Muscle of leg (tissue), 16 donors: ENCODE measurements around the gene NSG1. TPM values are rescaled to one million over a fixed set of nuclear protein-coding genes. Genes with fewer than 3 reads are reported as not detected.
"Not testable (repeated sequence)": the region's sequence is repeated elsewhere in the genome, so short reads cannot be mapped to it uniquely, and the experiment has no call there.

ENCODE experiments used
- DNase-seq: peaks from one replicate; pipeline ENCODE4 v3.0.0; 2013
- H3K27ac ChIP-seq: one replicate; pipeline ENCODE4 v1.5.1; 2013; ENCODE audit warnings: mild to moderate bottlenecking, low read length, control low read depth
- H3K27me3 ChIP-seq: one replicate; pipeline ENCODE4 v1.6.1; 2013; ENCODE audit warnings: low read length; ENCODE audit not compliant: control insufficient read depth, insufficient read depth
- H3K36me3 ChIP-seq: one replicate; pipeline ENCODE4 v1.6.1; 2013; ENCODE audit warnings: low read length; ENCODE audit not compliant: control insufficient read depth, insufficient read depth
- H3K4me1 ChIP-seq: one replicate; pipeline ENCODE4 v1.6.1; 2013; ENCODE audit warnings: low read length; ENCODE audit not compliant: control insufficient read depth, insufficient read depth
- H3K4me3 ChIP-seq: one replicate; pipeline ENCODE4 v1.5.1; 2013; ENCODE audit warnings: low read length, control low read depth
- H3K9me3 ChIP-seq: replicated peaks from 2 replicates; pipeline ENCODE4 v1.6.1; 2013; ENCODE audit warnings: low read depth, low read length; ENCODE audit not compliant: control insufficient read depth
- WGBS: methylation state at CpG from one replicate; pipeline ENCODE4 v1.1.5; 2013; ENCODE audit warnings: missing lambda C conversion rate; ENCODE audit not compliant: insufficient coverage; 5-methylcytosine and 5-hydroxymethylcytosine counted together
- long read RNA-seq, 11 donors: transcript quantifications; one replicate each; lab custom pipeline, GENCODE V29; 2026
- polyA plus RNA-seq, 8 donors: library from polyadenylated mRNA; unstranded; fragments of 120-200 nt; gene quantifications; one replicate each; pipeline versions ENCODE4 v1.2.1 to v1.2.3, GENCODE V29; 2013; ENCODE audit warnings: inconsistent platforms in 1 of 8, low replicate concordance in 1 of 8; ENCODE audit not compliant: insufficient read length in 8 of 8, insufficient read depth in 1 of 8
- total RNA-seq: library from RNA; stranded (reverse); fragments of 120-200 nt; gene quantifications from one replicate; pipeline ENCODE4 v1.2.4, GENCODE V29; 2013

NSG1 gene, protein sequence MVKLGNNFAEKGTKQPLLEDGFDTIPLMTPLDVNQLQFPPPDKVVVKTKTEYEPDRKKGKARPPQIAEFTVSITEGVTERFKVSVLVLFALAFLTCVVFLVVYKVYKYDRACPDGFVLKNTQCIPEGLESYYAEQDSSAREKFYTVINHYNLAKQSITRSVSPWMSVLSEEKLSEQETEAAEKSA
- total RNA-seq (0.75 TPM), polyA plus RNA-seq (10 to 100 TPM in 1 of 8 donors, 1 to 10 TPM in 7; 1.8 to 12.2 (median 2.8) TPM)
- long read RNA-seq, donor 1: 0 reads
- long read RNA-seq, donor 2: 0 reads
- long read RNA-seq, donor 3: 0 reads
- long read RNA-seq, donor 4: 0 reads
- long read RNA-seq, donor 5, partial matches to known transcripts: 0 of 1 reads
- long read RNA-seq, donor 5, other reads (novel, unspliced or antisense): 0 of 1 reads
- long read RNA-seq, donor 6, partial matches to known transcripts: 21 of 38 reads
- long read RNA-seq, donor 6, other reads (novel, unspliced or antisense): 17 of 38 reads
- long read RNA-seq, donor 7: 0 reads
- long read RNA-seq, donor 8: 0 reads
- long read RNA-seq, donor 9: 0 reads
- long read RNA-seq, donor 10: 0 reads
- long read RNA-seq, donor 11: 0 reads

DNA sequence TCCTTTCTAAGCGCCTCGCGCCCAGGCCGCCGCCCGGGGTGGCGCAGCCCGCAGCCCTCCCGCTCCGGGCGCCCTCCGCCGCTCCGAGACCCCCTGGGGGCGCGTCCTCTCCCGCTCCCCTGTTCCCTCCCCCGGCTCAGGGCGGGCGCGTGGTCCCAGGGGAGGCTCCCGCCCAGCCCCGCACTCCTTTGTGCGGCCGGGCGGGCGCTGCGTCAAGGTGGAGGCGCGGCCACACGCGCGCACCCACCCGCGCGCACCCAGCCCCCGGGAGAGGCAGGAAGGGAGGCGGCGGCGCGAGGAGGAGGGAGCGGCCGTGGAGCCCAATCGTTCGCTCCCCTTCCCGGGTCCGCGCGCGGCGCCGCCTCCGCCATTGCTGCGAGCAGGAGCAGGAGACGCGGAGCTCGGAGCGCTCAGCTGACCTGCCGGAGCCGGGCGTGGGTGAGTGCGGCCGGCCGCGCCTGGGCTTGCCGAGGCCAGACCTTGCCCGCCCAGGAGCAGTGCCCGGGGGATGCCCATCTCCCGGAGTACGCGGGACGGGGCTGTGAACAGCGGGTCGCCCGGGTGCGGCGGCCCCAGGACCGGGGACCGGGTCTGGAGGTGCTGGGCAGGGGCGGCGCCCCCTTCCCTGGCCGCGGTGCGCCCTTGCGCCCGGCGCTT lies at the start of gene NSG1:
Gene NSG1 (plus strand): TSS at position 367 of the 657 bp plus-strand sequence. CDS start 528 bp downstream, outside the sequence.
- no peaks in the 10 kb centered on the region for H3K9me3 ChIP-seq
- peaks cover 21% of the 10 kb centered on the region for H3K4me1 ChIP-seq
- peak; percentile 45 for DNase-seq
- H3K27me3 ChIP-seq: peaks cover 87% of the 10 kb centered on the region
- no peaks in the 10 kb centered on the region for H3K36me3 ChIP-seq
- H3K4me3 ChIP-seq: peak within 1 kb of the TSS; percentile 19
- under 1% methylated on average over 83 of the region's 87 CpGs for WGBS
- no peak within 1 kb of the TSS for H3K27ac ChIP-seq

DNA sequence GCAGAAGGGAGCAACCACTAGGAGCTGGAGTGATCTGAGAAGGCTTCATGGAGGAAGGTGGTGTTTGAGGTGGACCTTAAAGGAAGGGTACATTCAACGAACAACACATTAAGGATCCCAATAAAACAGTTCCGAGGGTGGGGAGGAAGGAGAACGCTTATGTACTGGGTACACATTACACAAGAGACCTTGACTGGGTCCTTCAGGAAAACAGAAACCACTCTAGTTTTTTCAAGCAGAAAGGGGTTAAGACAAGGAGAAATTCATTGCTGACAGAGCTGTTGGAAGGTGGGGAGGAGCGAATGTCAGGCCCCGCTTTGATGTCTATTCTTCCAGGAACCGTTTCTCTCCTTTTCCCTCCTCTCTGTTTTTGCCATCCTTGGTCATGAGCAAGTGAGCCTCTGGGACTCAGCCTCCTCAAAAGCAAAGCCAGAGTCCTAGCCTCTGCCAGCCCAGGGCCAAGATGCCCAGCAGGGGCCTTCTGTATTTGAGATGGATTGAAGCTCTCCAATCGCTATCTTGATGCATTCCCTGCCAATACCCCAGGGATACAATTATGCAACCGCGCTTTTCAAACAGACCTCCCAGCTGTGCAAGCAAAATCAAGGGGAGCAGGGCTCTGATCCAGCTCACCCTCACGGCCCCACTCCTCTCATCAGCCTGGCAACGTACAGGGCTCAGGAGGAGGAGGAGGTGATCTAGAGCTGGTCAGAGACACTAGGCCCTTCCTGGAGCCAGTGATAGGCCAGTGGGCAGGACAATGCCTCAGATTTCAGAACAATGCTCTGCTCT lies 48.5 kb upstream of the NSG1 start:
- H3K36me3 ChIP-seq: no peaks in the 10 kb centered on the region
- no peak for DNase-seq
- no peaks in the 10 kb centered on the region for H3K4me1 ChIP-seq
- H3K9me3 ChIP-seq: no peaks in the 10 kb centered on the region
- H3K27ac ChIP-seq: no peak overlapping the region
- no CpG with 5 or more reads among the region's 11 CpGs for WGBS
- H3K4me3 ChIP-seq: no peak overlapping the region
- peaks cover 2% of the 10 kb centered on the region for H3K27me3 ChIP-seq

DNA sequence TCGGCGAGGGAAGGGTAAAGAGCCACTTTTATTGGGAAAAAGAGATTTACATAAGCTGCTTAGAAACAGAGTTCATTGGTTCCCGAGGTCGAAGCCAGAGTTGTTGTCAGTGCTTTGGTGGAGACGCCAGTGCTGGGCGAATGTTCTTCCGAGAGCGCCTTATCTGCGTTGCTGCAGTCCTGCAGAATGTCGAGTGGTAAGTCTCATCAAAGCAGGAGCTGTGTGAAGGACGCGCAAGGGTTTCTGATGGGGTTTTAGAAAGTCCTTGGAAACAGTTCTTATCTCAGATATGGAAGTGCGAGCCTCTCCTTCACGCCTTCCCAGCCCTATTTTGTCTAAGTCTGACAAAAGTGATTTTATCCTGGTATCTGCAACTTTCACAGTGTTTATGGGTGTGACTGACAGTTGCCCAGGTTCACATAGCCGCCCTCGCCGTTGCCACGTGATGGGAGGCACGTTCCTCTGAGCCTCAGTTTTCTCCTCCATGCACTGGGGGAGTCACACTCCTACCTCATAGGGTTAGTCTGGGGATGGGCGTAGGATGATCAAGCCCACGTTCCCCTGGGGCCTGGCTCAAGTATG lies 47.3 kb upstream of the NSG1 start:
- Histone ChIP-seq H3K9me3 (no peaks in the 10 kb centered on the region), H3K27ac (no peak overlapping the region), H3K4me3 (no peak overlapping the region), H3K4me1 (no peaks in the 10 kb centered on the region), H3K36me3 (no peaks in the 10 kb centered on the region), H3K27me3 (peaks cover 5% of the 10 kb centered on the region)
- 35% methylated on average over 13 of the region's 21 CpGs for WGBS
- no peak for DNase-seq

DNA sequence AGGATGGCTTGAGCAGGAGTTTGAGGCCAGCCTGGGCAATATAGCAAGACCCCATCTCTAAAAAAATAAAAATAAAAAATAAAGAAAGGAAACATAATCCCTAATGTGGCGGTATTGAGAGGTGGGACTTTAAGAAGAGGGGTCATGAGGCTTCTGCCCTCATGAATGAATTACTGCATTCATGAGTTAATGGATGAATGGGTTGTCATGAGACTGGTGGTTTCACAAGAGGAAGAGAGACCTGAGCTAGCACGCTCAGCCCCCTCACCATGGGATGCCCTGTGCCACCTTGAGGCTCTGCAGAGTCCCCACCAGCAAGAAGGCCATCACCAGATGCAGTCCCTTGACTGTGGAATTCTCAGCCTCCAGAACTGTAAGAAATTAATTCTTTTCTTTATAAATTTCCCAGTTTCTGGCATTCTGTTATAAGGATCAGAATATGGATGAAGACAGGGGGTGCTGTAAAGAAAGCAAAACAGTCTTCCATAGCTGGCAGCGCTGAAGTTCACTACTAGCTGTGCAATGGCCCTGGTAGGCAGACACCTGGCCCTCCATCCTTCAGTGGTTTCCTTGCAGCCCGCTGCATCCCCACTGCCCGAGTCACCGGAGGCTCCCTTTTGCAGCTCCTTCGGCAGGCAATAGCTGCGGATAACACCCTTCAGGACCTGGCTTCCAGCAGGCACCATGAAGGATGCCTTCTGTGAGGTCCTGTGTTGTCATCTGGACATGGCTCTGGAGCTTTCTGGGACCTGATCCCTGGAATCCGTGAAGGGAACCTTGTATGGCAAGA lies 44.8 kb upstream of the NSG1 start:
- H3K4me3 ChIP-seq: no peak overlapping the region
- no peak overlapping the region for H3K27ac ChIP-seq
- no peaks in the 10 kb centered on the region for H3K9me3 ChIP-seq
- peaks cover 5% of the 10 kb centered on the region for H3K27me3 ChIP-seq
- no peaks in the 10 kb centered on the region for H3K36me3 ChIP-seq
- 80% methylated on average over 7 of the region's 9 CpGs for WGBS
- H3K4me1 ChIP-seq: no peaks in the 10 kb centered on the region
- no peak for DNase-seq

DNA sequence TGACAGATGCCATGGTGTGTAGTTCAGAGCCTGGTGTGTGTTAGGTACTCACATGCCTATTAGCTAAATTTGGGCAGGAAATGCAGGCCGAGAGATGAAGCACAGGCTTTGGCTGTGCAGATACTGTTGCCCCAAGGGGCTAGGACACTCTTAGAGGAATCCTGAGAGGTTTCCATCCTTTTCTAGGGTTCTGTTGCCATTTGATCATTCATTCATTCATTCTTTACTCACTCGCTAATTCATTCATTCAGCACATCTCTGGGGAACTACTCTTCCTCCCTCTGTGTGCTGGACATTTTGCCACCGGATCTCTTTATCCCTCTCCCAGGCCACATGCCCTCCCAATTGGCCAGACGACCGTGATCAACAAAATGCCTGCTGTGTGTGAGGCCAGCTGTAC lies 43.9 kb upstream of the NSG1 start:
- peaks cover 3% of the 10 kb centered on the region for H3K27me3 ChIP-seq
- no peaks in the 10 kb centered on the region for H3K9me3 ChIP-seq
- 55% methylated on average over 4 of the region's 5 CpGs for WGBS
- no peak overlapping the region for H3K4me3 ChIP-seq
- DNase-seq: no peak
- no peaks in the 10 kb centered on the region for H3K36me3 ChIP-seq
- H3K27ac ChIP-seq: no peak overlapping the region
- H3K4me1 ChIP-seq: no peaks in the 10 kb centered on the region

DNA sequence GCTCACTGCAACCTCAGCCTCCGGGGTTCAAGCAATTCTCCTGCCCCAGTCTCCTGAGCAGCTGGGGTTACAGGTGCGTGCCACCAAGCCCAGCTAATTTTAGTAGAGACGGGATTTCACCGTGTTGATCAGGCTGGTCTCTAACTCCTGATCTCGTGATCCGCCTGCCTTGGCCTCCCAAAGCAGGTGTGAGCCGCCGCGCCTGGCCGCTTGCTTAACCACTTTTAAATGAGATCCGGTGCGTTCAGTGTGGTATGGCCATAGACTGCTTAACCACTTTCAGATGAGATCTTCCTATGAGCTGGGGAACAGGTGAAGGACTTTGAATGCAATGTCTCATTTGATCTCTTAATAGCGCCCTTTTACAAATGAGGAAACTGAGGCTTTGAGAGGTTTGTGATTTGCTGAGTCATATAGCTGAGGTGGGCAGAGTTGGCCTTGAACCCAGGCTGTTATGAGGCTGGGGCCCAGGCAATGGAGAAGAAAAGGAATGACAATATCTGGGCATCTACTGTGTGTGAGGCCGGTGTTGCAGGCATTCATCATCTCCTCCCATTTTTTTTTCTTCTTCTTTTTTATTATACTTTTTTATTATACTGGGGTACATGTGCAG lies 41.9 kb upstream of the NSG1 start:
- Histone ChIP-seq H3K27ac (no peak overlapping the region), H3K4me3 (no peak overlapping the region), H3K4me1 (no peaks in the 10 kb centered on the region), H3K27me3 (peaks cover 3% of the 10 kb centered on the region), H3K9me3 (no peaks in the 10 kb centered on the region), H3K36me3 (no peaks in the 10 kb centered on the region)
- DNase-seq: no peak
- 92% methylated on average over 12 of the region's 14 CpGs for WGBS

DNA sequence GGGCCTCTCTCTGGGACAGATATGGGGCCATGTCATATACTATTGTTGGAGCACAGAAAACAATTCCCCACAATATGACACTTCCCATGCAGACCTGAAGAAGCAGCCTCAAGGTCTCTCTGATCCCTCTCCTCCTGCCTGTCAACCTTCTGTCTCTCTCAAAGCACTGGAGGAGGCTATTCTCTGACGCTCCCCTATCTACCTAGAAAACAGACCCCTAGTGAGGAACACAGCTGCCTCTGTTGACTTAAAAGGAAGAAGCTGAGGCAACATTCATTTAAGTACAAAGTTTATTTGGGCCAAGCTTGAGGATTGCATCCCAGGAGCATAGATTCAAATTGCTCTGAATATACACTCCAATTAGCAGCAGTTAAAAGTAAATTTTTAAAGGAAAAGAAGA lies 39.3 kb upstream of the NSG1 start:
- no peak for DNase-seq

DNA sequence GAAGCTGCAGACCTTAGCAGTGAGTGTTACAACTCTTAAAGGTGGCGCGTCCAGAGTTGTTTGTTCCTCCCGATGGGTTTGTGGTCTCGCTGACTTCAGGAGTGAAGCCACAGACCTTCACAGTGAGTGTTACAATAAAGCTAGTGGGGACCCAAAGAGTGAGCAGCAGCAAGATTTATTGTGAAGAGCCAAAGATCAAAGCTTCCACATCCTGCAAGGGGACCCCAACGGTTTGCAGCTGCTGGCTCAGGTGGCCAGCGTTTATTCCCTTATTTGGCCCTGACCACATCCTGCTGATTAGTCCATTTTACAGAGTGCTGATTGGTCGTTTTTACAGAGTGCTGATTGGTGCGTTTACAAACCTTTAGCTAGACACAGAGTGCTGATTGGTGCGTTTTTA lies 38.3 kb upstream of the NSG1 start:
- H3K4me3 ChIP-seq, H3K27ac ChIP-seq, H3K4me1 ChIP-seq, H3K36me3 ChIP-seq, DNase-seq, H3K27me3 ChIP-seq, H3K9me3 ChIP-seq: not testable (repeated sequence)
- WGBS: 47% methylated on average over 5 of the region's 9 CpGs

More for the DNA sequence above, 39.3 kb upstream of the NSG1 start:
- no peaks in the 10 kb centered on the region for H3K4me1 ChIP-seq
- H3K27ac ChIP-seq: no peak overlapping the region
- peaks cover 3% of the 10 kb centered on the region for H3K27me3 ChIP-seq
- H3K36me3 ChIP-seq: no peaks in the 10 kb centered on the region
- no peak overlapping the region for H3K4me3 ChIP-seq
- no CpG with 5 or more reads among the region's 1 CpG for WGBS
- no peaks in the 10 kb centered on the region for H3K9me3 ChIP-seq

DNA sequence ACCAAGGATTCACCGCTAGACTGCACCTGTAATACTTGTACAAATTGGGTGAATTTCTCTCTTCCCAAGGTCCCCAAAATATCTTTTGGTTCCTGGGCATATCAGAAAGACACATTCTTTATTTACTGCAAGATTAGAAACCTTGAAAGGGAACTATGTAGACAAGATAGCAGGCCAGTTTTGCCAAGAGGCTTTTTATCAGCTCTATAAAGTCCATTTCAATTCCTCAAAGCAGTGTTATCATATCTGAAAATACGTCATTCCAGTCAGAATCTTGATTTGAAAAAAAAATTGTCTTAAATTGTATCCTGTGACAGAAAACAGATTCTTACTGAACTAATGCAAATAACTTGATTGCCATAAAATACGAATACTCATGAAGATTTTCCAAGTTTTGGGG lies 37.0 kb upstream of the NSG1 start:
- Histone ChIP-seq H3K9me3 (no peaks in the 10 kb centered on the region), H3K36me3 (no peaks in the 10 kb centered on the region), H3K4me3 (no peak overlapping the region), H3K4me1 (no peaks in the 10 kb centered on the region), H3K27me3 (no peaks in the 10 kb centered on the region), H3K27ac (no peak overlapping the region)
- WGBS: no CpG with 5 or more reads among the region's 3 CpGs
- DNase-seq: no peak
